GM19043 (cell line): ENCODE data around the gene C10orf95.

Experiments used
- ATAC-seq: cut with Tn5 transposase; IDR thresholded peaks from one replicate; pipeline ENCODE4 v1.9.1; 2021; ENCODE audit warnings: low read depth; ENCODE audit not compliant: unreplicated experiment

The C10orf95 gene

DNA sequence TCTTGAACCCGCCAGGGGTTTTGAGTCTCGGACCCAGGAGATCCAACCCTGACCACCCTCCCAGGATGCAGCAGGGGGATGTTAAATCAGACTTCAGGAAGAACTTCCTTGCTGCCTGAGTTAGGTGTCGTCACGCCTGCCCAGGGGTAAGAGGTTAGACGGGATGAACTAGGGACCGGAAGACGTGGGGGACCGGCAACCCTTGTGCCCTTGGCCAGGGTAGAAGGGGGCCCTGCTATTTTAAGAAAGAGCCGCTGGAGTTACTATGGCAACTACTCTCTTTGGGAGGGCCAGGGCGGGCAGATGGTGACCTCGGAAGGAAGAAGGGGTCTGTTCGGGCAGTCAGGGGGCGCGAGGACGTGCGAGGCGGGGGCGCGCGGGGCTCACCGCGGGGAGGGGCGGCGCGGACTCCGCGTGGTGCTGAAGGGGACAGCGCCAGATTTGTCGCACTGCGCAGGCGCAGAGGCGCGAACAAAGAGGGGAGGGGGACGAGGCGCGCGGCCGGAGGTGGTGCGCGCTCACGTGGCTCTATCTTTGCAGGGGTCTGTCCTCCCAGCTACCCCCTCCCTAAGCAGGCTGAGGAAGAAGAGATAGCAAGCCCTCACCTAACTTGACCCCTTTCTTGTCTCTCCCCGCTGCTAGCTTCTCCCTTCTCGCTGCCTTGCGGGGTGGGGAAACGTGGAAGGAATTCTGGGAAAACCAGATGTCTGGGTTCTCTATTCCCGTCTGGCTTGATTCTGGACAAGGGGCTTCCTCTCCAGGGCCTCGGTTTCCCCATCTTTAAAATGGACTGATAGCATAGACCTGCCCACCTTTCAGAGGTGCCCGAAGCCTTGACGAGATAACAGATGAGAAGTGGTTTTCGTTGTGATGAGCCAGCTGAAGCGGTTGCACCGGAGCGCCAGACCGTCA lies 31.8 kb downstream of the C10orf95 start:
- ATAC-seq: no peak

DNA sequence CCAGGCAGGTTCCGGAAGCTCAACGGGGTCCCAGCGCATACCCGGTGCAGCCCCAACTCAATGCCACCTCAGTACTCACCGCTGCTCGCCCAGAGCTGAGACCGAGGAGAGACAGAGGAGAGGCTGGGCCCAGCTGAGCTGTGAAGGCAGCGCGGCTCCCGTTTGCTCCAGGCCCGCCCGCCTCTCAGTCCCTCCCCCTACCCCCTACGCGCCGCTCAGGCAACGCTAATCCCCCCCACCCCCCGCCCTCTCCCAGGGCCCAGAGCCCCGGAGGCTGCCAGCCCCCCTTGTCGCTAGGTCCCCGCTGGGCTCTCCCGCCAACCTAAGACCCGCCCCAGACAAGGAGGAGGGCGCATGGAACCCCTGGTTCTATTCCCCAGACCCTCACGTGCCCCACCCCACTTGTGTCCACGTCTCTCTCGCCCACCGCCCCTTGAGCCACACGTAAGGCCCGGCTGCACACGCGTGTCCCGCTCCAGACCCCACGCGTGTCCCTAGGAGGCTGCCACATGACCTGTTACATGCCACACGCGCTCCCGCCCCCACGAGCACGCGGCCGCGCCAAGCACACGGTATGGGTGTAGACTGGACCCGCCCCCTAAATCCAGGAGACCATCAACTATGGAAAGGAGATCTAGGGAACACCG lies 32.6 kb downstream of the C10orf95 start, which contains the start of gene PSD:
Gene PSD, minus strand, starts transcription at position 164 of the 647 bp plus-strand sequence. CDS start 1,747 bp downstream, outside the sequence.
- ATAC-seq: no peak

DNA sequence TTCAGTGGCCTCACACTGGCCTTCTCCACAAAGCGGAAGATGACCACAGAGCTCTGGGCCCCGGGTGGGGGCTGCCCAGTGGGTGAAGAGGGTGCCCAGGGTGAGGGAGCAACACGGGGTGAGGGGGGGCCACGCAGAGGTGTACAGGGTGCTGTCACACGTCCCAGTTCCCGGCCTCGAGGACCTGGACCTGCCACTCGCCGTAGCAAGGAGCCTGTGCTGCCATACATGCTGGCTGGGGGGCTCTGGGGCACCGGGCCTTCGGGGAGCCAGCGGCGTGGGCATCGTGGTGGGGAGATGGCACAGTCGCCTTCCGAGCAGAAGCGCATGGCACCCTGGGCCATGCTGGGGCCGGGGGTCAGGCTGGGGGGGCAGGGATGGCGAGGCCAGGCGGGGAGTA lies 34.6 kb downstream of the C10orf95 start:
- no peak for ATAC-seq

DNA sequence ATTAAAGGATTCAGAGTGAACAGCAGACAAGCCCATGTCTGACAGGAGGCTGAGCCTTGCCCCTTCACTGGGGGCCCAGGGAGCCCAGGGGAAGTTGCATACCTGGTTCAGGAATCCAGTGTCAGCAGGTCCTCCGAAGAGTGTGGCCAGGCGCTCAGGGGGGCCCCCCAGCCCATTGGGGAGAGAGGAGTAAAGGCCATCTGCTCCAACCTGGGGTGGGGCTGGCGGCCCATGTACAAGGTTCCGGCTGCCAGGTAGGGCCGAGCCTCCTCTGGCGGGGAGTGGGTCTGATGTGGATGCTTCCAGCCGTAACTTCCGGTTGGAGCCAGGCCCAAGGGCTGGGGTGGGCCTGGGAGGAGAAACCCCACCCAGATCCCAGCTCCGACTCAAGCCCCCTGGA lies 35.1 kb downstream of the C10orf95 start:
- no peak for ATAC-seq

DNA sequence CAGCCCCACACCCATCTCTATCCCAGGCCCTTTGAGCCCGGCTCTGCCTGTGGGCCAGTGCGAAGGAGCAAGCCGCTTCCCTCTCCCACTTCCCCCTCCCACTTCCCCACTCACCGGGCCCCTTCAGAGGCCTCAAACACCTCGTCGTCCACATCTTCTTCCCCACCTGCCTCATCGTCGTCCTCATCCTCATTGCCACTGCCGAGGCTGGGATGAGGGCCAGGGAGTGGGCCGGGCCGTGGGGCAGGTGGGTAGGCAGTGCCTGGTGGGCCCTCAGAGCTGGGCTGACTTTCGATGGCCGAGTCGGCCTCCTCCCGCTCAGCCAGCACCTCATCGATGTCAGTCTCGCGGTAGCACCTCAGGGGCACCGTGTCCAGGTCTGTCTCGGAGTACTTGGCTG lies 36.6 kb downstream of the C10orf95 start:
- ATAC-seq: no peak

DNA sequence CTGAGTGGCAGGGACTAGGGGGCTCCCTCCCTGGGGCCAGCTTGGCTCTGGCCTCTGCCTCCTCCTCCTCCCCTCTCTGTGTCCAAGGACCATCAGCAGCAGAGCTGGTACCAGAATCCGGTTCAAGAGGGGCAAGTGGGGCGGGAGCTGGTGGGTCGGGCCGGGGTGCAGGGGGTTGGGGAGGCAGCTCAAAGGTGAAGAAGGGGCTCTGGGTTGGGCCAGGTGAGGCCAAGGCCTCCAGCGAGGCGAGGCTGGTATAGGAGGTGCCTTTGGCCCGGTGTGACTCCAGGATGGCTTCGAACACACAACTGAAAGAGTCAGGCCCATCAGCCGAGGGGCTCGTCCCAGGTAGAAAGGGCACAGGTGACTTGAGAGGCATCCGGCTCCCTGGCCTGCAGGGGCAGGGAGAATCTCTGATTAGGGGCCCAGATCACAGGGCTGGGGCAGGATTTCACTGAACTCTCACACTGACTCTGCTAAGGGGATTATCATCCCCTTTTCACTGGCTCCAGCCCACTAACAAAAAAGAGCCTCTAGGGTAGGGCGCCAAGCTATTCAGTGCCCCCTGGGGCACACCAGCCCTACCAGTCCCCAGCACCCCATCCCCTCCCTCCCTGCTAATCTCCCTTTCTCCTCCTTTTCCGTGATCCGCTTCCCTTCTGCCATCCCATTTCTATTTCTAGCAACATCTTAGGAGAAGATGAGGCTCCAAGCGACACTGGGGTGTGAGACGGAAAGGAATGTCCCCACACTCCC lies 37.4 kb downstream of the C10orf95 start:
- no peak for ATAC-seq

DNA sequence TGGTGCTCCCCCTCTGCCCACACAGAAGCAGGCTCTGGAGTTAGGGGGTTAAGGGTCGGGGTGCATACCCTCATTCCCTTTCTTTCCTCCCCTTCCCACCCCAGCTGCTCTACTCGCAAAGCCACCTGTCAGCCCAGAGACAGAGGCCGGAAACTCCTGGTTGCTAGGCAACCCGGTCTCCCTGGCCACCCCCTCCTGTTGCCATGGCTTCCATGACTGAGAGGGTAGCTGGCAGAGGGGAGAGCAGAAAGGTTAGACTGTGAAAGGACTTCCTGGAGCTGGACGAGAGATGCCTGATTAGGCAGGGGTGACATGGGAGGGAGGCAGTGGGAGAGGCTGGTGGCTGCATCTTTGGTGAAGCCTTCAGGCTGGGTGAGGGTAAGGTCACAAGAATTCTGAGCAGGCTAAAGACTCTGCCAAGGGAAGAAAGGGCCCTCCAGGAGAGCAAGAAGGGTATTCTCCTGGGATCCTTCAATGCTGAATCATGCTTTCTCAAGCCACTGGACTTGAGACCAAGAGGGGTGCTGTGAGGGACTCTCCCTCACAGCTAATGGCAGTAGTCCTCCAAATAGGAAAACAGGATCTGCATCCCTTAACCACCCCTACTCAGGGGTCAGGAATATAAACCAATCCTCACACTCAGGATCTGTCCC lies 38.2 kb downstream of the C10orf95 start:
- no peak for ATAC-seq

DNA sequence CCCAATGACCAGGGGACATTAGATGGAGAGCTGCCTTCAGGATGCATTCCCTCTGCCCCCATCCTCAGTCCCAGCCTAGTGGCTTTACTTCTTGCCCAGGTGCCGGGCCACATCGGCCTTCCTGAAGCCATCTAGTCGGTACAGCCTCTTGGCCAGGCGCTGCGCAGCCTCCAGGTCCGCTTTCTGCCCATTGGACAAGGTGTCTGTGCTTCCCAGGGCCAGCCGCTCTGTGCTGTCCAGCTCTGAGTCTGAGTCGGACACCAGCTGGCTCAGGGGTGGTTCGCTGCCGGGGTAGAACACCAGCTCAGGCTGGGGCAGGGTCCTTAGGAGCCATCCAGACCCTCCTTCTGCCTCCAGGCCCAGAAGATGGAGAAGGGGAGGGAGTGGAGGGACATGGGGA lies 39.0 kb downstream of the C10orf95 start:
- ATAC-seq: no peak

DNA sequence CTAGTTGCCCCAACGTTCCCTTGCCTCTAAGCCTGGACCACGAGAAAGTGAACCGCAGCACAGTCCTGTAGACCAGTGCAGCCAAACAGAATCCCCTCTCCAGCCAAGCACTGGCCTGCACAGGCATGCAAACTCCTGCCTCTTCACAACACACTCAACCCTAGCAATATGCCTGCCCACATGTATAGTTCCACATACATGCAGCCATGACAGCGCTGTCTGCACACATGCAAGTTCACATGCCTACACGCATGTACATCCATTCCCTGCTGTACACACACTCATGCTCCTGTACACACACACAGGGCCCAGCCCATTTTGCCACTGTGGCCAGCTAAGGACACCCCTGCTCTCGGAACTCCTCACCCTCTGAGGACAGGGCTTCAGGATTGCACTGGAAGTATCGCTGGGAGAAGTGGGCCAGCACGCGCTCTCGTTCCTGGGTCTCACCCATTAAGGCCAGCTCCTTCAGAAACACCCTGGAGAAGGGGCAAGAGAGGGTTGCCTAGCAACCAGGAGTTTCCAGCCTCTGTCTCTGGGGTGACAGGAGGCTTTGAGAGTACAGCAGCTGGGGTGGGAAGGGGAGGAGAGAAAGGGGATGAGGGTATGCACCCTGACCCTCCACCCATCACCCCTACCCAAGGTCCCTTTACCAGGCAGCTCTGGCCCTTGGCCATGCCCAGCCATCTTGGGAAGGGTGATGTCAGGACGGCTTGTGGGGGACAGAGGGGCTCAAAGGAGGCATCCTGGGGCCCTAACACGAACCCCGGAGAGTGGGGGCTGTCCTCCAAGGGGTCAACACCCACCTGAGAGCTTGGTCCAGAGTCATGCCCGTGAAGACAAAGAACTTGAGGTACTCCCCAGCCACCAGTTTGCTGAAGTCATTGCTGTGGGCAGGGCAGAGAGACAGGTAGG lies 39.7 kb downstream of the C10orf95 start:
- ATAC-seq: no peak

DNA sequence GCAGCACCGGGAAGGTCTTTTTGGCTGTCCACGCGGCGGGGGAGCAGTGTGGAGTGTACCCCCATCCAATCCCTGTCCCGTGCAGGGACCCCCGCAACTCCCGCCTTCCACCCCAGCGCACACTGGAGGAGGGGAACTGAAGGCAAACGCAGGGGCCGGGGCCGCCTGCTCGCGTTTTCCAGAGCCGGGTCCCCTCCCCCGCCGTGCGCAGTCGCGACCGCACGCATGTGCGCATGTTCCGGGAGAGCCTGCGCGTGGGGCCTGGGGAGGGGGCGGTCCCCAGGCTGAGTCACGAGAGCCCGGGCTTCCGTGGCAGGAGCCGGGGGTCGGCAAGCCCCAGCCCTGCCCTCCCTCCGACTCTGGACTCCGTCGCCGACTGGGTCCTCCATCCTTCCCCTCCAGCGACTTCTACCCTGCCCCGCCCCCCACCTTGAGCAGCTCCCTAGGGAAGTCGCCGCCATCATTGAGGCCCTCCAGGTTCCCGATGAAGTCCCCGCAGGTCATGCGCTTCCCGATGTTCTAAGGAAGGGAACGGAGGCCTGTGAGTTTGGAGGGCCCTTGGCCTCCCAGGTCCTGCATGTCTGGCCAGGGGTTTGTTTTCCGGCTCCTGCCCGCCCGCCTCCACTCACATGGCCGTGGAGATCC lies 40.8 kb downstream of the C10orf95 start:
- no peak for ATAC-seq

DNA sequence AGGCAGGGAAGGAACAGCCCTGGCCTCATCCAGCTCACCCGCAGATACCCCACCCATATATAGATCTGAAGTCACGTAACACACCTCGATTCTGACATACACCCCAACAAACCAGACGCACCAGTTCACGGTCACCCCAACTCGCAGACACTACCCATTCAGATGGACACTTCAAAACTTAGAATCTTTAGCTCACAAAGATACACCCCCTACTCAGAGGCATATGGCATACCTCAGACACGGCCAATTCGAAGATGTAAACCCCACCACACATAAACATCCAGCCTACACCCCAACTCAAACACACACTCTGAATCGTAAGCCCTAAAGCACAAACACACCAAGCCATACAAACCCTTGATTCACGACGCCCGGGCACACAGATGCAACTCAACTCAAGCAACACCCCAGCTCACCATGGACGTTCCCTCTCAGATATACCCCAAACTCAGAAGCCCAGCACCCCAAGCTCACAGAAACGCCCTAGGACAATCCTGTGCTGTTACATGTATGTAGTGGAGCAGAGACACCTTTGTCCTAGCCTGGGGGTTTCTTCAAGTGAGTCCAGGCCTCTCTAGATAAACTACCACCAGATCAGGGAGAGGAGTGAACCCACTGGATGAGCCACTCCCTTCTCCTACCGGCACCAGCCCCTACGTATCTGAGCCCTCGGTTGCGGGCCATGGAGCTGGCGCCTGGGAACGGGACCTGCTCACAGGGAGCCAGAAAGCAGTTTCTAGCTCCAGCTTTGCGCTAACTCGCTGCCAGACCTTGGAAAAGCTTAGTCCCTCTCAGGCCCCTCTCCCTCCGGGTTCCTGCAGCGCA lies 41.5 kb downstream of the C10orf95 start:
- ATAC-seq: no peak

DNA sequence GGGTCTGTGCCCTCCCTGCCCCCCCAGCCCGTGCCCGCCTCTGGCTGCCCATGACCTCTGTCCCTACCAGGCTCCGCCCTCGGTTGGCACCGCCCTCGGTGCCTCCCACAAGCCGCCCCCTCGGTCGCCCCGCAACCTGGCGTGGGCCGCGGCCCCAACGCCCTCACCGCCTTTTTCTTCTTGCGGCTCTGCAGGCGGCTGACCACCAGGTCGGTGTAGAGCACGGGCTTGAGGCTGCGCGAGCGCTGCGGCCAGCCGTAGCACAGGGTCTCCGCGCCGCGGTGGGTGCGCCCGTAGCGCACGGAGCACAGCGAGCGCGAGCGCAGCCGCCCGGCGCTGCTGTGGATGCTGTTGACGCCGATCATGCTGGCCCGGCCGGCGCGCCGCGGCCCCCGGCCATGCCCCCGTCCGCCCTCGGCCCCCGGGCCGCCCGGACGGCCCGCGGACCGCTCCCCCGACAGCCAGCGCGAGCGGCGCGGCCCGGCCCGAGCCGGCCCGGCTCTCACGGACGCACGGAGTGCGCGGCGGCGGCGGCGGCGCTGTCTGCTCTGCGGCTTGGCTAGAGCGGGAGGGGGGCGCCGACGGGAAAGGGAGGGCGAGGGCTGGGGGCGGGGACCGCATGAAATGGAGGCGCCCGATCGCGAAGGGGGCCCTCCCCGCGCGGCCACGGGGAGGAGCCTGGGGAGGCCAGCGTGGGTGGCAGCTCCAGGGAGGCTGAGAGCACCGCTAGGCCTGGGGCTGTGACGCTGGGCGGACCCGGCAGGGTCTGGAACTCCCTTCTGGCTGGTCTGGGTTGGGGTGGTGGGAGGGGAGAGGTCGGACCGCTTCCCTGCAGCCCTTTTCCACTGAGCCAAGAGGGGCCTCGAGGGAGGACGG lies 42.4 kb downstream of the C10orf95 start:
- no peak for ATAC-seq

DNA sequence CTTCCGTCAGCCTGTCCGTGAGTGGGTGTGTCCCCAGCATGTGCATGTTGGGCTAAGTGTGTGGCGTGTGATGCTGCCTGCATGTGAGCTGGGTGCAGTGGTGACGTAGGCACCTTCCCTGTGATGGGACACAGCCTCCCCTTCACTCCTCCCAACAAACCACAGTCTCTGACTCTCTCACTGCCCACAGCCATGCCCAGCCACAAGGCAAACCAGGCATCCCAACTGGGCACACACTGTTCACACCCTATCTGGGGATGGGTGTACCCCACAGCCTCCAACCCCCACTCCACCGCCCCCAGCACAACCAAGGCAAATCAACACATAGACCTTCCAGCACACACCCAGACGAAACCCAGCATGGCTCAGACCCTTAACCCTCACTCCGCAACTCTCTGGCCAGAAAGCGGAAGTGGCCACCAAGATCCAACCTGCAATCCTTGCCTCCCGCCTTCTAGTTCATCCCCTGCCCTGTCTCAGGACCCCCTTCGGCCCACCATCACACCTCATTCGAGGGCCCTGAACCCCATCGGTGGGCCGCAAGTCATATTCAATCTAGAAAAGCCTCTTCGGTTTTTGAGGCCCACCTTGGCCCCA lies 43.1 kb downstream of the C10orf95 start:
- ATAC-seq: no peak

DNA sequence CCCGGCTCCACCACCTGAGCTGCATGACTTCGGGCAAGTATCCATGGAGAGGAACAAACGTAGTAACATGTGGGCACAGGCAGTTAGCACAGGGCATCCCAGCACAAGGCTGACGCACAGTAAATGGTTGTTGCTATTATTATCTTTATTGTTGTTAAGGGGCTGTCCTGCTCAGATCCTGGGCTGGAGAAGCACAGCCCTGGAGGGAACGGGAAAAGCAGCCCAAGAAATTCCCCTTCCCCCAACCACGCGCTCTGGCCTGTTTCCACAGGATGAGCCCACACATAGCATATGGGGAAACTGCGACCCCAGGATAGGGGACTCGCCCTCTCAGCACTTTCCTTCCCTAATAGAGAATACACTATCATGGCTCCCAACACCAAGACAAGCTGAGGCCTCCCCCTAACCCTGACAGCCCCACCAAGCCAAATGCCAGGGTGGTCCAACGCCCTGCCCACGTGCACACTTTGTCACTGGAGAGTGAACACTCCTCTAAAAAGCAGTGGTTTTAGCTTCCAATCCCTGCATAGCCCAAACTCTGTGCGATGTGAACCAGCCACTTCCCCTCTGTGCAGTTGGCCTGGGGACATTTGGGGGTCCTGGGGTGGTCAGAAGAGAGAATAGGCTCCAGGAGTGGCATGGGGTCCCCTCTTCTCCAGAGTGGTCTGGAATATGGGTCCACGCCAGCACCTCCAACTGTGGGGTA lies 43.8 kb downstream of the C10orf95 start:
- ATAC-seq: no peak

DNA sequence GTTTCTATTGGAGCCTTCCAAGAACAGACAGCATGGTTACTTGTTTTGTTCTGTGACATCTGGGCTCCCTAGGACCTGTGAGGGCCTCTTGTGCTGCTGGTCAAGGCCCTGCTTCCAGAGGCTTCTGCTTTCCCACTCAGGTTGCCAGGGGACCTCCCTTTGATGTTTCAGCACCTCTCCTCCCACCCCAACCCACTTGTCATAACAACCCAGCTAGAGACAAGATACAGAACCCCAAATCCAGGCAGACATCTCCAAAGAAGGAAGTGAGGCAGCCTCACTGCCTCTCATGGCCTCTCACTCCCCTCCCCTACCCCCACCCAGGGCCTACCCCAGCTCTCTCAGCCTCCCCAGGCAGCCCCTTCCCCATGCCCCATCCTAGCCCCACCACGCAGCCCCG lies 44.5 kb downstream of the C10orf95 start:
- no peak for ATAC-seq

DNA sequence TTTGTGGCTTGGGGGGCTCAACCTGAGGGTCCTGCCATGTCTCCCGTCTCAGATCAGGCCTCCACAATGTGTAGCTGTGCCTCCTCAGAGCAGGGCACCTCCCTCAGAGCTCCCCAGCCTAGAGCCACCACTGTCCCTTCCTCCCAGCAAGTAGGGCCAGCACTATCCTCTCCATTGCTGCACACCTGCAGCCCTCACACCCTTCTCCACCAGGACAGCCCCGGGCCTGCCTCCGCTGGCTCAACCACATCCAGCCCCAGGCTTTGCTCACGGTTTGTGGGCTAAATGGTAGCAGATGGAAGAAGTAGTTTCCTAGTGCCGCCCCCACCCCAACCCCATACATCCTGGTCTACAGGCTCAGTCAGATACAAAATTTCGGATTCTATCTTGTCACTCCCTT lies 45.7 kb downstream of the C10orf95 start:
- no peak for ATAC-seq
